GM12872 (cell line): Measurements from ENCODE around the gene MBNL2.

Source experiments
- TF ChIP-seq, protein P1 (sequence below): IDR thresholded peaks from 3 replicates; pipeline ENCODE4 v1.5.1; 2011; ENCODE audit warnings: low read depth, mild to moderate bottlenecking, low read length, moderate library complexity; ENCODE audit not compliant: insufficient read depth

The MBNL2 gene

DNA sequence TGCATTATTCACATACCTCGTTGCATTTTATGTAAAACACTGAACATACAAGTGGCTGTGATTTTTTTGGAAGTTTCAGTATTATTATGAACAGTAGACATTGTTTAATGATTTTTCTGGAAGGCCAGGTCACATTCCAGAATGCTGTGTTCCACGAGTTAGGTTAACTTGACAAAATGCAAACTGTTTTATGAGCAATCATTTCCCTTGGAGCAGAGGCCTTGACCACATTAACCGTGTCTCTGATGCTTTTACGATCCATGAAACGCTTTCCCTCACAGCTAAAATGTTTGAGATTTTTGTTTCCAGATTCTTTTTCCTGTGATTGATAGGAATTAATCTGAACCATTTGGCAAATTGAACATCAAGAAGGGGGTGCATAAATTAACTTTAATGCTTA is 57.8 kb downstream of the MBNL2 start:
- TF ChIP-seq, protein P1, sequence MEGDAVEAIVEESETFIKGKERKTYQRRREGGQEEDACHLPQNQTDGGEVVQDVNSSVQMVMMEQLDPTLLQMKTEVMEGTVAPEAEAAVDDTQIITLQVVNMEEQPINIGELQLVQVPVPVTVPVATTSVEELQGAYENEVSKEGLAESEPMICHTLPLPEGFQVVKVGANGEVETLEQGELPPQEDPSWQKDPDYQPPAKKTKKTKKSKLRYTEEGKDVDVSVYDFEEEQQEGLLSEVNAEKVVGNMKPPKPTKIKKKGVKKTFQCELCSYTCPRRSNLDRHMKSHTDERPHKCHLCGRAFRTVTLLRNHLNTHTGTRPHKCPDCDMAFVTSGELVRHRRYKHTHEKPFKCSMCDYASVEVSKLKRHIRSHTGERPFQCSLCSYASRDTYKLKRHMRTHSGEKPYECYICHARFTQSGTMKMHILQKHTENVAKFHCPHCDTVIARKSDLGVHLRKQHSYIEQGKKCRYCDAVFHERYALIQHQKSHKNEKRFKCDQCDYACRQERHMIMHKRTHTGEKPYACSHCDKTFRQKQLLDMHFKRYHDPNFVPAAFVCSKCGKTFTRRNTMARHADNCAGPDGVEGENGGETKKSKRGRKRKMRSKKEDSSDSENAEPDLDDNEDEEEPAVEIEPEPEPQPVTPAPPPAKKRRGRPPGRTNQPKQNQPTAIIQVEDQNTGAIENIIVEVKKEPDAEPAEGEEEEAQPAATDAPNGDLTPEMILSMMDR: no peak

- TF ChIP-seq, protein P1: no peak
Measured at GRCh38 chr13:97280478-97280877, 58.3 kb downstream of the MBNL2 start.

- TF ChIP-seq, protein P1: no peak
Measured at GRCh38 chr13:97281028-97281427, 58.9 kb downstream of the MBNL2 start.

DNA sequence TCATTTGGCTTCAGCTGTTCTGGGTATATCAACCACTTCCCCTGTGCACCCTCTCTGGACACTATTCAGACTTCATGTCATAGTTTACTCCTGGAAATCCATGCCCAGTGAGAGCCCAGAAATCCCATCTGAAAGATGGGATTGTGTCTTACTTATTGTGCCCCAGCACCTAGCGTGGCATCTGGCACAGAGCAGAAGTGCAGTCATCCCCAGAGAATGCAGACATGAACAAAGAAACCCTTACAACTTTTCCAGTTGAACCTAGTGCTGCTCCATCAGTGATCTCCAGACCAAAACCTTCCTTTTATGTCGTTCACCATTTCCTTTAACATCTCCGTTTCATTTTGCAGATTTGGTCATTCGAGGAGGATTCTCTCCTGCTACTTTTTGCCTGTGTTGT is 60.6 kb downstream of the MBNL2 start:
- TF ChIP-seq, protein P1: no peak

- TF ChIP-seq, protein P1: no peak
Measured at GRCh38 chr13:97283888-97284287, 61.8 kb downstream of the MBNL2 start.

- TF ChIP-seq, protein P1: no peak
Measured at GRCh38 chr13:97284558-97284957, 62.4 kb downstream of the MBNL2 start.

- TF ChIP-seq, protein P1: no peak
Measured at GRCh38 chr13:97285221-97285955, 63.3 kb downstream of the MBNL2 start.
